K562 (cell line): ENCODE data around the gene DLAT.

Experiments used
- E4F1 ChIP-seq: fragments of 250-450 bp; sonication (Bioruptor Pico); IDR thresholded peaks from 2 replicates; pipeline ENCODE4 v1.5.0; 2021; ENCODE audit warnings: mild to moderate bottlenecking, borderline replicate concordance
- HNRNPH1 ChIP-seq: fragments of 200-400 bp; formaldehyde crosslinking; optimal IDR thresholded peaks from 2 replicates; pipeline ENCODE3; 2017; ENCODE audit warnings: low read depth, mild to moderate bottlenecking, low read length, moderate library complexity
- MYC ChIP-seq, 2 experiments: fragments of 250-450 bp in 1 of 2; sonication (Bioruptor Pico) in 1 of 2; IDR thresholded peaks; 2 replicates each; pipeline versions ENCODE4 v1.5.1 to v1.6.1; 2012 to 2021; ENCODE audit warnings: low read depth in 2 of 2, borderline replicate concordance in 1 of 2, improper control_type of control experiment in 1 of 2, low read length in 1 of 2, mild to moderate bottlenecking in 1 of 2, moderate library complexity in 1 of 2
- PHF21A ChIP-seq: fragments of 450-650 bp; IDR thresholded peaks from 2 replicates; pipeline ENCODE4 v1.6.1; 2017; ENCODE audit warnings: low read depth, borderline replicate concordance
- POLR2A ChIP-seq: fragments of 450-650 bp; conservative IDR thresholded peaks from 2 replicates; pipeline ENCODE4 v1.6.1; 2016

- TF ChIP-seq PHF21A (no peak), E4F1 (no peak), HNRNPH1 (no peak), MYC (IDR thresholded peaks at IDR 0.05; ENCODE audit: low read depth, low read length) (no peak), MYC (CRISPR knock-in tag; IDR thresholded peaks at IDR 0.05; ENCODE audit: borderline replicate concordance, low read depth) (no peak), POLR2A (no peak)
Measured at GRCh38 chr11:112012874-112013273, 12.3 kb upstream of the DLAT start.
